Neural progenitor cell (in vitro differentiated cells): ENCODE measurements around the gene MAB21L1. TPM values are rescaled to one million over a fixed set of nuclear protein-coding genes. Genes with fewer than 3 reads are reported as not detected.

ENCODE experiments used
- DNase-seq: peaks from one replicate; pipeline ENCODE4 v3.0.0-alpha.2; 2016; ENCODE audit warnings: low spot score
- H2AFZ ChIP-seq: fragments of 200-600 bp; sonication (generic); replicated peaks from 2 replicates; pipeline ENCODE4 v1.6.1; 2016; ENCODE audit warnings: antibody characterized with exemption
- H3F3A ChIP-seq: fragments of 200-600 bp; sonication (generic); 2 replicates; pipeline ENCODE4 v1.6.1; 2016; ENCODE audit warnings: antibody characterized with exemption, low read depth
- H3K27ac ChIP-seq: fragments of 200-600 bp; sonication (generic); 2 replicates; pipeline ENCODE4 v1.5.1; 2016; ENCODE audit warnings: mild to moderate bottlenecking
- H3K27me3 ChIP-seq: fragments of 200-600 bp; sonication (generic); 2 replicates; pipeline ENCODE4 v1.6.1; 2016; ENCODE audit warnings: mild to moderate bottlenecking, moderate library complexity
- H3K36me3 ChIP-seq: fragments of 200-600 bp; sonication (generic); 2 replicates; pipeline ENCODE4 v1.5.1; 2016
- H3K4me1 ChIP-seq: fragments of 200-600 bp; sonication (generic); 2 replicates; pipeline ENCODE4 v1.6.1; 2016; ENCODE audit warnings: mixed run types
- H3K4me2 ChIP-seq: fragments of 200-600 bp; sonication (generic); 2 replicates; pipeline ENCODE4 v1.6.1; 2016
- H3K4me3 ChIP-seq: fragments of 200-600 bp; sonication (generic); 2 replicates; pipeline ENCODE4 v1.5.1; 2016
- H3K79me2 ChIP-seq: fragments of 200-600 bp; sonication (generic); 2 replicates; pipeline ENCODE4 v1.6.1; 2016; ENCODE audit warnings: low read depth
- H3K9ac ChIP-seq: fragments of 200-600 bp; sonication (generic); 2 replicates; pipeline ENCODE4 v1.6.1; 2016
- H3K9me3 ChIP-seq: fragments of 200-600 bp; sonication (generic); 2 replicates; pipeline ENCODE4 v1.5.1; 2016; ENCODE audit warnings: low read depth
- H4K20me1 ChIP-seq: fragments of 200-600 bp; sonication (generic); 2 replicates; pipeline ENCODE4 v1.6.1; 2016; ENCODE audit warnings: low read depth
- H3K27ac Mint-ChIP-seq: 3 replicates; pipeline ENCODE4 v1.8.0; 2021; ENCODE audit warnings: mixed read lengths
- H3K27me3 Mint-ChIP-seq: 2 replicates; pipeline ENCODE4 v1.8.0; 2022; ENCODE audit warnings: low read depth, mild to moderate bottlenecking, inconsistent platforms, moderate library complexity, mixed read lengths; ENCODE audit not compliant: insufficient read depth
- H3K36me3 Mint-ChIP-seq: 3 replicates; pipeline ENCODE4 v1.8.0; 2021; ENCODE audit warnings: mixed read lengths
- H3K4me1 Mint-ChIP-seq: 3 replicates; pipeline ENCODE4 v1.8.0; 2021; ENCODE audit warnings: mixed read lengths
- H3K4me3 Mint-ChIP-seq: 3 replicates; pipeline ENCODE4 v1.8.0; 2021; ENCODE audit warnings: mild to moderate bottlenecking, moderate library complexity, mixed read lengths
- H3K9me3 Mint-ChIP-seq: 3 replicates; pipeline ENCODE4 v1.8.0; 2020; ENCODE audit warnings: mixed read lengths
- EZH2 ChIP-seq: fragments of 200-600 bp; sonication (generic); IDR thresholded peaks from 2 replicates; pipeline ENCODE4 v1.6.1; 2017; ENCODE audit warnings: antibody characterized with exemption, mild to moderate bottlenecking, moderate library complexity
- EZH2phosphoT487 ChIP-seq: fragments of 200-600 bp; sonication (generic); IDR thresholded peaks from 2 replicates; pipeline ENCODE4 v1.6.1; 2017; ENCODE audit warnings: antibody characterized with exemption
- total RNA-seq: library from RNA; depleted of rRNA; stranded (reverse); fragments of >200 nt; gene quantifications from 2 replicates; pipeline ENCODE4 v1.2.3, GENCODE V29; 2015; ENCODE audit warnings: low replicate concordance
- TF ChIP-seq, protein P1 (sequence below): fragments of 200-600 bp; sonication (generic); IDR thresholded peaks from 2 replicates; pipeline ENCODE4 v1.5.1; 2017; ENCODE audit warnings: antibody characterized with exemption, mild to moderate bottlenecking

The MAB21L1 gene
- total RNA-seq = not detected in 2 replicates

DNA sequence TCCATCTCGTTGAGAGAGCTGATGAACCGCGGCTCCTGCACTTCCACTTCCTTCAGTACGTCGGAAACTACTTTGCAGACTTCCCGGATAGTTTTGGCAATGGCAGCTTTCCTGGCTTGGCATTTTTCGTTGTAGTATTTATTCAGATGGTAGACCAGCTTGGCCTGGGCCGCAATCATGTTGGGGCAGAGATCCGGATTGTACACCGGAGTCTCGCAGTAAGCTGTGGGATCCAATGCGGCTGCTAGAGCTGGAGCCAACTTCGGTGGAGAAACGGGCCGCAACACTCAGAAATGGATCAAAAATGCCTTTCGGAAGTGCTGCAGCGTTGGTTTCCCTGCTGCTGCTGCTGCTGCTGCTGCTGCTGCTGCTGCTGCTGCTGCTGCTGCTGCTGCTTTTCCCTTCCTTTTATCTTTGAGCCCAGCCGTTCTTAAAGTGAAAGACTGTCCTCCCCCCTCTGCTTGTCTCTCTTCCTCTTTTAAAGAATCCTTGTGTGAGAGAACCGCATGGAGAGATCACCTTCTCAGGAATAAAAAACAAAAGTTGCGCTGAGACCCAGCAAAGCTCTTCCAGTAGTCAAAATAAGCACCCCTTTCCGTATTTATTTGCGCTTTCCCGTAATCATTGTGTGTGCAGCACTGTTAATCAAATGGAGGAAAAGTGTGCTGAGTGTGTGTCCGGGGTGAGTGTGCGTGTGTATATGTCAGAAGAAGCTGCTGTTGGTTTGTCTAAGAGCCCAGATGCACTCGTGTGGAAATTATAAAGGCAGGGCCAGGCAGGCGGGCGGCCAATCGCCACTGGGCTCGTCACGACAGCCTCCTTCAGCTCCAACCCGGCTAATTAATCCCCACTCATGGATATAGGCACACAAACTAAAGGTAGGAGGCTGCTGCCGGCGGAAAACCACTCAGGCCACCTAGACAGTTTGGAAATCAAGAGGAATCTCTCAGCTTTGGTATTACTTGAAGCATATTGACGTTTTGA is at the start of gene MAB21L1:
MAB21L1 (minus strand) TSS at position 730 of the 984 bp plus-strand sequence; CDS start at position 179, 551 bp downstream.
- Mint-ChIP-seq H3K27me3 (peaks cover 75% of the 10 kb centered on the region), H3K4me1 (peaks cover 48% of the 10 kb centered on the region), H3K4me3 (peak within 1 kb of the TSS; percentile 83), H3K36me3 (no peaks in the 10 kb centered on the region), H3K9me3 (no peaks in the 10 kb centered on the region), H3K27ac (no peak within 1 kb of the TSS)
- TF ChIP-seq EZH2 (peak; percentile 62), EZH2phosphoT487 (peak; percentile 36)
- TF ChIP-seq, protein P1, sequence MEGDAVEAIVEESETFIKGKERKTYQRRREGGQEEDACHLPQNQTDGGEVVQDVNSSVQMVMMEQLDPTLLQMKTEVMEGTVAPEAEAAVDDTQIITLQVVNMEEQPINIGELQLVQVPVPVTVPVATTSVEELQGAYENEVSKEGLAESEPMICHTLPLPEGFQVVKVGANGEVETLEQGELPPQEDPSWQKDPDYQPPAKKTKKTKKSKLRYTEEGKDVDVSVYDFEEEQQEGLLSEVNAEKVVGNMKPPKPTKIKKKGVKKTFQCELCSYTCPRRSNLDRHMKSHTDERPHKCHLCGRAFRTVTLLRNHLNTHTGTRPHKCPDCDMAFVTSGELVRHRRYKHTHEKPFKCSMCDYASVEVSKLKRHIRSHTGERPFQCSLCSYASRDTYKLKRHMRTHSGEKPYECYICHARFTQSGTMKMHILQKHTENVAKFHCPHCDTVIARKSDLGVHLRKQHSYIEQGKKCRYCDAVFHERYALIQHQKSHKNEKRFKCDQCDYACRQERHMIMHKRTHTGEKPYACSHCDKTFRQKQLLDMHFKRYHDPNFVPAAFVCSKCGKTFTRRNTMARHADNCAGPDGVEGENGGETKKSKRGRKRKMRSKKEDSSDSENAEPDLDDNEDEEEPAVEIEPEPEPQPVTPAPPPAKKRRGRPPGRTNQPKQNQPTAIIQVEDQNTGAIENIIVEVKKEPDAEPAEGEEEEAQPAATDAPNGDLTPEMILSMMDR = no peak
- Histone ChIP-seq H2AFZ (no peak within 1 kb of the TSS), H3K27me3 (peaks cover 93% of the 10 kb centered on the region), H3K4me3 (peak within 1 kb of the TSS; percentile 48), H3K9me3 (no peaks in the 10 kb centered on the region), H3K79me2 (no peaks in the 10 kb centered on the region), H4K20me1 (peaks cover 93% of the 10 kb centered on the region), H3K4me2 (peak within 1 kb of the TSS; percentile 83), H3K36me3 (no peaks in the 10 kb centered on the region), H3K4me1 (peaks cover 60% of the 10 kb centered on the region), H3K27ac (no peak within 1 kb of the TSS), H3F3A (peaks cover 84% of the 10 kb centered on the region), H3K9ac (no peak within 1 kb of the TSS)
- peak; percentile 81 for DNase-seq

DNA sequence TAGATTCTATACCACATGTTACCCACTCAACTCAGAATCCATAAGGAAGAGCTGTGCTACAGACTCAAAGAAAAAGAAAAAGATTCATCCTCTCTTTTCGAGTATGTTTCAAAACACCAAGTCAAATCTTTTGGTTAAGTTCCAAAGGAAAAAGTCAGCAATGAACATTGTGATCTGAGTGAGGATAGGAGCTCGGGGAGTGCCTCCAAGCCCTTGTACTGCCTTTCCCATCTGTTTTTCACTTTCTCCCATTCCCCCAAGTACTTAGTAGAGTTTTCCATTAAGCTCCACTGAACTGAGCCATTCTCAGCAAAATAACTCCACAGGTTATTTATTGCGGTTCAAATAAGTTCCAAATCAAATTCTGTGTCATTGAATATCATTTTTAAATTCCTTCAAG is 47.7 kb upstream of the MAB21L1 start:
- H3K27ac ChIP-seq = no peak overlapping the region
- no peaks in the 10 kb centered on the region for H3K36me3 ChIP-seq
- no peak overlapping the region for H3K4me3 Mint-ChIP-seq
- H4K20me1 ChIP-seq = no peaks in the 10 kb centered on the region
- no peak for TF ChIP-seq EZH2
- no peak for TF ChIP-seq EZH2phosphoT487
- TF ChIP-seq, protein P1 = no peak
- H3K4me1 ChIP-seq = no peaks in the 10 kb centered on the region
- H3K9me3 Mint-ChIP-seq = peaks cover 2% of the 10 kb centered on the region
- no peak overlapping the region for H3K27ac Mint-ChIP-seq
- H3F3A ChIP-seq = no peaks in the 10 kb centered on the region
- H2AFZ ChIP-seq = no peak overlapping the region
- H3K79me2 ChIP-seq = no peaks in the 10 kb centered on the region
- no peaks in the 10 kb centered on the region for H3K4me1 Mint-ChIP-seq
- no peak overlapping the region for H3K4me3 ChIP-seq
- H3K27me3 ChIP-seq = no peaks in the 10 kb centered on the region
- DNase-seq = no peak
- H3K36me3 Mint-ChIP-seq = peaks cover 4% of the 10 kb centered on the region
- H3K27me3 Mint-ChIP-seq = peaks cover 3% of the 10 kb centered on the region
- H3K9me3 ChIP-seq = no peaks in the 10 kb centered on the region
- no peak overlapping the region for H3K9ac ChIP-seq
- no peak overlapping the region for H3K4me2 ChIP-seq

DNA sequence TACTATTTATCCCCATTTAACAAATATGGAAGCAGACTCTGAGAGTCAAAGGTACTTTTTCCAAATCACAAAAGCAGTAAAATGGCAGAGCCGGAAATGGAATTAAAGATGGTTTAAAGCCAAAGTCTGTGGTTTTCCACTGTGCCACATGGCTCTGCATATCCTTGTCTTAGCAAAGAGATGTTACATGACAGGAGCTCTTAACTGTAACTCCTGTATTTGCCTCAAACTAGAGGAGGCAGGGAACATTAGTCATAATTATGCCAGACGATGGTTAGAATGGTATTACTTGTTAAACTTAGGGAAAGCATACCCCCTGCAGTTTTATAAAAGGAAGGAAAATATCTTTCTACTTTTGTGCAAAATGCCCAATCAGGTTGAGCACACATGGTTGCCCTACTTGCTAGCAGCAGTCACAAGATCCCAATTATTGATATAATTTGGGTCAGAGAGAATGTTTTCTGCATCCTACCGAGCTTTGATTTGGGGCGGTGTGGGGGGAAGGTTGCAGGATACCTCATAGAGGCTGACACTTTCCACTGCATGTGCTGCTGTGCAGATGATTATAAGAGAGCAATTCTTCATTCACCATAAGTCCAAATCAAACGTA is 42.0 kb upstream of the MAB21L1 start:
- peaks cover 3% of the 10 kb centered on the region for H3K27me3 Mint-ChIP-seq
- H3K4me3 ChIP-seq = no peak overlapping the region
- H3K9me3 Mint-ChIP-seq = peaks cover 2% of the 10 kb centered on the region
- H3K4me3 Mint-ChIP-seq = no peak overlapping the region
- no peak for DNase-seq
- peaks cover 4% of the 10 kb centered on the region for H3K36me3 Mint-ChIP-seq
- no peak overlapping the region for H3K27ac Mint-ChIP-seq
- no peaks in the 10 kb centered on the region for H3K4me1 Mint-ChIP-seq
- no peak overlapping the region for H3K27ac ChIP-seq
- H3K4me1 ChIP-seq = peaks cover 19% of the 10 kb centered on the region
- H3K27me3 ChIP-seq = no peaks in the 10 kb centered on the region
- no peaks in the 10 kb centered on the region for H3K79me2 ChIP-seq
- no peak for TF ChIP-seq EZH2phosphoT487
- TF ChIP-seq EZH2 = no peak
- TF ChIP-seq, protein P1 = no peak
- H3K4me2 ChIP-seq = no peak overlapping the region
- no peak overlapping the region for H3K9ac ChIP-seq
- H4K20me1 ChIP-seq = no peaks in the 10 kb centered on the region
- H3F3A ChIP-seq = no peaks in the 10 kb centered on the region
- no peaks in the 10 kb centered on the region for H3K9me3 ChIP-seq
- no peak overlapping the region for H2AFZ ChIP-seq
- no peaks in the 10 kb centered on the region for H3K36me3 ChIP-seq
